PC-9 (cell line): ENCODE measurements around the gene FUT9. TPM values are rescaled to one million over a fixed set of nuclear protein-coding genes. Genes with fewer than 3 reads are reported as not detected.

Experiments
- BruUV-seq: library from RNA; stranded (reverse); fragments of 400-500 nt; replicated peaks from 2 replicates; lab custom pipeline; 2021; lab: Mats Ljungman, UMichigan
- CTCF ChIA-PET: fragments of 300-600 bp; sonication (Branson Sonifier 250); formaldehyde crosslinking; loops from one replicate; lab custom pipeline; 2022; ENCODE audit warnings: antibody characterized with exemption; lab: Charles Lee
- POLR2A ChIA-PET: fragments of 300-600 bp; sonication (Branson Sonifier 250); formaldehyde crosslinking; loops from one replicate; lab custom pipeline; 2022; ENCODE audit warnings: antibody characterized with exemption; ENCODE audit not compliant: unreplicated experiment; lab: Charles Lee
- DNase-seq, 2 experiments: peaks; one replicate each; pipeline versions ENCODE4 v3.0.0 to v3.0.0-alpha.2; 2015 to 2022; ENCODE audit warnings: mixed read lengths in 1 of 2
- H2AFZ ChIP-seq: fragments of 200-600 bp; sonication (generic); 2 replicates; pipeline ENCODE4 v1.8.1; 2017; ENCODE audit warnings: antibody characterized with exemption
- H3F3A ChIP-seq: fragments of 200-600 bp; sonication (generic); 2 replicates; pipeline ENCODE4 v1.8.1; 2017; ENCODE audit warnings: antibody characterized with exemption, mild to moderate bottlenecking, low read depth; ENCODE audit not compliant: insufficient read depth
- H3K27ac ChIP-seq: fragments of 200-600 bp; sonication (generic); 2 replicates; pipeline ENCODE4 v1.6.1; 2016; ENCODE audit warnings: mixed run types
- H3K27me3 ChIP-seq: fragments of 200-600 bp; sonication (generic); 2 replicates; pipeline ENCODE4 v1.6.1; 2016; ENCODE audit warnings: low read depth, mixed run types; ENCODE audit not compliant: insufficient read depth
- H3K36me3 ChIP-seq: fragments of 200-600 bp; sonication (generic); 2 replicates; pipeline ENCODE4 v1.6.1; 2016; ENCODE audit warnings: low read depth, mixed run types
- H3K4me1 ChIP-seq: fragments of 200-600 bp; sonication (generic); replicated peaks from 2 replicates; pipeline ENCODE4 v1.6.1; 2016; ENCODE audit warnings: mixed run types; ENCODE audit not compliant: insufficient read depth
- H3K4me2 ChIP-seq: fragments of 200-600 bp; sonication (generic); 2 replicates; pipeline ENCODE4 v1.6.1; 2017; ENCODE audit warnings: mixed run types
- H3K4me3 ChIP-seq: fragments of 200-600 bp; sonication (generic); 2 replicates; pipeline ENCODE4 v1.6.1; 2016; ENCODE audit warnings: mixed run types
- H3K79me2 ChIP-seq: fragments of 200-600 bp; sonication (generic); 2 replicates; pipeline ENCODE4 v1.6.1; 2017; ENCODE audit warnings: low read depth, mixed run types
- H3K9me2 ChIP-seq: fragments of 200-600 bp; sonication (generic); 2 replicates; pipeline ENCODE4 v1.8.1; 2017; ENCODE audit warnings: mild to moderate bottlenecking; ENCODE audit not compliant: insufficient read depth
- H3K9me3 ChIP-seq: fragments of 200-600 bp; sonication (generic); 2 replicates; pipeline ENCODE4 v1.8.1; 2016; ENCODE audit warnings: low read depth; ENCODE audit not compliant: insufficient read depth
- H4K20me1 ChIP-seq: fragments of 200-600 bp; sonication (generic); 2 replicates; pipeline ENCODE4 v1.8.1; 2017; ENCODE audit not compliant: insufficient read depth
- EZH2 ChIP-seq: fragments of 200-600 bp; sonication (generic); IDR thresholded peaks from 2 replicates; pipeline ENCODE4 v1.8.0; 2017; ENCODE audit warnings: antibody characterized with exemption, low read depth
- intact Hi-C: fragments of 100-400 bp; cut with micrococcal nuclease; formaldehyde crosslinking; loops from one replicate; pipeline ENCODE4 v1.10.0; 2022; ENCODE audit not compliant: unreplicated experiment
- total RNA-seq: library from RNA; stranded (reverse); gene quantifications from 2 replicates; pipeline ENCODE4 v1.2.3, GENCODE V29; 2021
- TF ChIP-seq, protein P1 (sequence below): fragments of 200-600 bp; sonication (generic); conservative IDR thresholded peaks from 2 replicates; pipeline ENCODE4 v1.6.1; 2017; ENCODE audit warnings: mixed run types, antibody characterized with exemption, mild to moderate bottlenecking, moderate library complexity

The FUT9 gene
- total RNA-seq, 1 experiment from 2014 or later: 6.9 TPM

DNA sequence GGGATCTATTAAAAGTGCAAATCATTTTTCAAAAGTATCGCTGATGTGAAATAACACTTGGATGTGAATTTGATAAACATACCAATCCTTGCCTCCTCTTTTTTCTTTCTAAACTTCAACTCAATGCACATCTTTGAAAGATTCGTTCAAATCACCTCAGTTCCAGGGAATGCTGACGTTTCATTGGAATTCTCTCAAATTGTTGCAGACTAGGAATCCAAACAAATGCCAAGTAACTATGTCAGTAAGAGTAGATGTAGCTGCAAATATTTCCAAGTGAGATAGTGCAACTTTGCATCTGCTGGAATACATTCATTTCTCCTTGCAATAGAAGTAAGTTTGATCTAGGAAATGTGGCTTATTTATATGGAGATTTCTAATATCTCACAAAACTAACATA, 220.7 kb downstream of the FUT9 start:
- CTCF ChIA-PET: no interaction called here
- TF ChIP-seq, protein P1, sequence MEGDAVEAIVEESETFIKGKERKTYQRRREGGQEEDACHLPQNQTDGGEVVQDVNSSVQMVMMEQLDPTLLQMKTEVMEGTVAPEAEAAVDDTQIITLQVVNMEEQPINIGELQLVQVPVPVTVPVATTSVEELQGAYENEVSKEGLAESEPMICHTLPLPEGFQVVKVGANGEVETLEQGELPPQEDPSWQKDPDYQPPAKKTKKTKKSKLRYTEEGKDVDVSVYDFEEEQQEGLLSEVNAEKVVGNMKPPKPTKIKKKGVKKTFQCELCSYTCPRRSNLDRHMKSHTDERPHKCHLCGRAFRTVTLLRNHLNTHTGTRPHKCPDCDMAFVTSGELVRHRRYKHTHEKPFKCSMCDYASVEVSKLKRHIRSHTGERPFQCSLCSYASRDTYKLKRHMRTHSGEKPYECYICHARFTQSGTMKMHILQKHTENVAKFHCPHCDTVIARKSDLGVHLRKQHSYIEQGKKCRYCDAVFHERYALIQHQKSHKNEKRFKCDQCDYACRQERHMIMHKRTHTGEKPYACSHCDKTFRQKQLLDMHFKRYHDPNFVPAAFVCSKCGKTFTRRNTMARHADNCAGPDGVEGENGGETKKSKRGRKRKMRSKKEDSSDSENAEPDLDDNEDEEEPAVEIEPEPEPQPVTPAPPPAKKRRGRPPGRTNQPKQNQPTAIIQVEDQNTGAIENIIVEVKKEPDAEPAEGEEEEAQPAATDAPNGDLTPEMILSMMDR: no peak
- TF ChIP-seq EZH2: no peak

DNA sequence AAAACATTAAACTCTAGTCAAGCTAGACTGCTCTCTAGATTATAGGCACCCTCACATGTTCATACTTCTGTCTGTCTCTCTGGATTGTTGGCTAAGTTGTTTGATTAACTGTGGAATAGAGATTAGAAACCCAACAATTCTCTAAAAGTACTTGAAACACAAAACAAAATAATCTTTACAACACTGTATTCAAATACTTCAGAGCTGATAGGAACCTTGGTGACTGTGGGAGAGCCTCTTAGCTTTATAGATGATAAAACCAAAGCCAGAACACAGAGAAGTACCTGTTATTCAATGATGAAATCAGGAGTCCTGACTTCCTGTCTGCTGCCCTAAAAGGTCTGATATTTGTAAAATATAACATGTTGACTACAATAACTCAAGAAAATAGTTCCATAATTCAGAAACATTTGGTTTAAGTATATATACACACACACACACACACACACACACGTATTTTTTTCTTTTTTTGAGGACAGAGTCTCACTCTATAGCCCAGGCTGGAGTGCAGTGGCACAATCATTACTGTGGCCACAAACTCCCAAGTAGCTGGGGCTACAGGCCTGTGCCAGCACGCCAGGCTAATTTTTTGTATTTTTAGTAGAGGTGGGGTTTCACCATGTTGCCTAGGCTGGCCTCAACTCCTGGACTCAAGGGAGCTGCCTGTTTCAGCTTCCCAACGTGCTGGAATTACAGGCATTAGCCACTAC, 222.0 kb downstream of the FUT9 start:
- no peaks in the 10 kb centered on the region for H3K36me3 ChIP-seq
- intact Hi-C loops: no loop called here
- no peaks in the 10 kb centered on the region for H3K79me2 ChIP-seq
- ChIA-PET CTCF (no interaction called here), POLR2A (no interaction called here)
- H3K27ac ChIP-seq: no peak overlapping the region
- H3K9me3 ChIP-seq: no peaks in the 10 kb centered on the region
- DNase-seq: no peak
- H4K20me1 ChIP-seq: no peaks in the 10 kb centered on the region
- H3K9me2 ChIP-seq: no peaks in the 10 kb centered on the region
- H2AFZ ChIP-seq: no peak overlapping the region
- TF ChIP-seq, protein P1: no peak
- no peak for TF ChIP-seq EZH2
- no TSS peak for BruUV-seq
- no peaks in the 10 kb centered on the region for H3K4me1 ChIP-seq
- no peaks in the 10 kb centered on the region for H3K27me3 ChIP-seq
- no peaks in the 10 kb centered on the region for H3F3A ChIP-seq
- no peak overlapping the region for H3K4me3 ChIP-seq
- no peak overlapping the region for H3K4me2 ChIP-seq

More for the DNA sequence above, 220.7 kb downstream of the FUT9 start:
- intact Hi-C loops: no loop called here
- no peak for DNase-seq
- no peak overlapping the region for H3K4me2 ChIP-seq
- no peaks in the 10 kb centered on the region for H3K36me3 ChIP-seq
- BruUV-seq: no TSS peak
- H3K9me2 ChIP-seq: no peaks in the 10 kb centered on the region
- H3K4me1 ChIP-seq: no peaks in the 10 kb centered on the region
- H2AFZ ChIP-seq: no peak overlapping the region
- H4K20me1 ChIP-seq: no peaks in the 10 kb centered on the region
- H3K27me3 ChIP-seq: no peaks in the 10 kb centered on the region
- H3K4me3 ChIP-seq: no peak overlapping the region
- POLR2A ChIA-PET: no interaction called here
- H3K9me3 ChIP-seq: no peaks in the 10 kb centered on the region
- H3F3A ChIP-seq: no peaks in the 10 kb centered on the region
- H3K27ac ChIP-seq: no peak overlapping the region
- no peaks in the 10 kb centered on the region for H3K79me2 ChIP-seq

GRCh38 chr6:96246563-96246962, 230.8 kb downstream of the FUT9 start:
- H3K79me2 ChIP-seq: no peaks in the 10 kb centered on the region
- DNase-seq: no peak
- TF ChIP-seq, protein P1: no peak
- TF ChIP-seq EZH2: no peak
- H4K20me1 ChIP-seq: no peaks in the 10 kb centered on the region
- H3K36me3 ChIP-seq: no peaks in the 10 kb centered on the region
- no peaks in the 10 kb centered on the region for H3K27me3 ChIP-seq
- H2AFZ ChIP-seq: no peak overlapping the region
- intact Hi-C loops: no loop called here
- H3K4me3 ChIP-seq: no peak overlapping the region
- no TSS peak for BruUV-seq
- no peak overlapping the region for H3K27ac ChIP-seq
- ChIA-PET POLR2A (no interaction called here), CTCF (no interaction called here)
- no peaks in the 10 kb centered on the region for H3K4me1 ChIP-seq
- no peaks in the 10 kb centered on the region for H3K9me3 ChIP-seq
- no peaks in the 10 kb centered on the region; the same call in 1 of the 2 replicates for H3K9me2 ChIP-seq
- no peak overlapping the region for H3K4me2 ChIP-seq
- H3F3A ChIP-seq: no peaks in the 10 kb centered on the region
